Measurements from ENCODE around the gene KCND1. TPM values are rescaled to one million over a fixed set of nuclear protein-coding genes. Genes with fewer than 3 reads are reported as not detected.

KCND1 gene
- total and polyA plus RNA-seq, 9 donors: 0.66 to 1.7 (median 0.99) TPM

- H3K9me3 ChIP-seq (replicated peaks; ENCODE audit: control insufficient read depth, low read depth, low read length): no peaks in the 10 kb centered on the region
- H3K36me3 ChIP-seq (ENCODE audit: control insufficient read depth, insufficient read depth, low read length): peaks cover 18% of the 10 kb centered on the region
- 84% methylated on average over 4 of the region's 5 CpGs for WGBS (ENCODE audit: insufficient coverage)
- peaks cover 8% of the 10 kb centered on the region for H3K27me3 ChIP-seq (ENCODE audit: control insufficient read depth, insufficient read depth, low read length)
- H3K4me1 ChIP-seq (ENCODE audit: control insufficient read depth, insufficient read depth, low read length): peaks cover 12% of the 10 kb centered on the region
- H3K27ac ChIP-seq (ENCODE audit: low read length): no peak overlapping the region
- DNase-seq: no peak
- H3K4me3 ChIP-seq (ENCODE audit: low read length): no peak overlapping the region
These were observed 3.9 kb upstream of the KCND1 start for GRCh38 chrX:48975541-48975940.

- Histone ChIP-seq H3K36me3 (ENCODE audit: control insufficient read depth, insufficient read depth, low read length) (peaks cover 18% of the 10 kb centered on the region), H3K27ac (ENCODE audit: low read length) (no peak overlapping the region), H3K4me1 (ENCODE audit: control insufficient read depth, insufficient read depth, low read length) (peaks cover 12% of the 10 kb centered on the region), H3K9me3 (replicated peaks; ENCODE audit: control insufficient read depth, low read depth, low read length) (no peaks in the 10 kb centered on the region), H3K27me3 (ENCODE audit: control insufficient read depth, insufficient read depth, low read length) (peaks cover 8% of the 10 kb centered on the region), H3K4me3 (ENCODE audit: low read length) (no peak overlapping the region)
- 83% methylated on average over 6 of the region's 7 CpGs for WGBS (ENCODE audit: insufficient coverage)
- no peak for DNase-seq
These were observed 3.4 kb upstream of the KCND1 start for GRCh38 chrX:48975041-48975440.

- Histone ChIP-seq H3K27ac (ENCODE audit: low read length) (no peak overlapping the region), H3K27me3 (ENCODE audit: control insufficient read depth, insufficient read depth, low read length) (peaks cover 8% of the 10 kb centered on the region), H3K9me3 (replicated peaks; ENCODE audit: control insufficient read depth, low read depth, low read length) (no peaks in the 10 kb centered on the region), H3K4me3 (ENCODE audit: low read length) (no peak overlapping the region), H3K4me1 (ENCODE audit: control insufficient read depth, insufficient read depth, low read length) (peaks cover 12% of the 10 kb centered on the region), H3K36me3 (ENCODE audit: control insufficient read depth, insufficient read depth, low read length) (peaks cover 15% of the 10 kb centered on the region)
- WGBS (ENCODE audit: insufficient coverage): 71% methylated on average over 2 of the region's 2 CpGs
- DNase-seq: no peak
These were observed 2.9 kb upstream of the KCND1 start for GRCh38 chrX:48974574-48974973.

- DNase-seq: no peak
- Histone ChIP-seq H3K9me3 (replicated peaks; ENCODE audit: control insufficient read depth, low read depth, low read length) (no peaks in the 10 kb centered on the region), H3K27me3 (ENCODE audit: control insufficient read depth, insufficient read depth, low read length) (peaks cover 8% of the 10 kb centered on the region), H3K27ac (ENCODE audit: low read length) (no peak overlapping the region), H3K36me3 (ENCODE audit: control insufficient read depth, insufficient read depth, low read length) (peaks cover 15% of the 10 kb centered on the region), H3K4me1 (ENCODE audit: control insufficient read depth, insufficient read depth, low read length) (peaks cover 12% of the 10 kb centered on the region), H3K4me3 (ENCODE audit: low read length) (no peak overlapping the region)
- WGBS (ENCODE audit: insufficient coverage): 52% methylated on average over 2 of the region's 3 CpGs
These were observed 2.4 kb upstream of the KCND1 start for GRCh38 chrX:48974033-48974432.

GRCh38 chrX:48972220-48973164 is 848 bp upstream of the KCND1 start:
- peaks cover 8% of the 10 kb centered on the region for H3K27me3 ChIP-seq (ENCODE audit: control insufficient read depth, insufficient read depth, low read length)
- H3K4me3 ChIP-seq (ENCODE audit: low read length): peak overlapping the region; percentile 22
- DNase-seq: peak; percentile 34
- peaks cover 12% of the 10 kb centered on the region for H3K4me1 ChIP-seq (ENCODE audit: control insufficient read depth, insufficient read depth, low read length)
- H3K27ac ChIP-seq (ENCODE audit: low read length): no peak overlapping the region
- peaks cover 13% of the 10 kb centered on the region for H3K36me3 ChIP-seq (ENCODE audit: control insufficient read depth, insufficient read depth, low read length)
- H3K9me3 ChIP-seq (replicated peaks; ENCODE audit: control insufficient read depth, low read depth, low read length): no peaks in the 10 kb centered on the region
- 54% methylated on average over 8 of the region's 13 CpGs for WGBS (ENCODE audit: insufficient coverage)

- H3K36me3 ChIP-seq (ENCODE audit: control insufficient read depth, insufficient read depth, low read length): peaks cover 5% of the 10 kb centered on the region
- H3K9me3 ChIP-seq (replicated peaks; ENCODE audit: control insufficient read depth, low read depth, low read length): no peaks in the 10 kb centered on the region
- no peak overlapping the region for H3K27ac ChIP-seq (ENCODE audit: low read length)
- H3K4me3 ChIP-seq (ENCODE audit: low read length): no peak overlapping the region
- H3K4me1 ChIP-seq (ENCODE audit: control insufficient read depth, insufficient read depth, low read length): peaks cover 12% of the 10 kb centered on the region
- H3K27me3 ChIP-seq (ENCODE audit: control insufficient read depth, insufficient read depth, low read length): peaks cover 8% of the 10 kb centered on the region
- no peak for DNase-seq
- 91% methylated on average over 28 of the region's 28 CpGs for WGBS (ENCODE audit: insufficient coverage)
These were observed 2.2 kb downstream of the KCND1 start for GRCh38 chrX:48969471-48969870.

GRCh38 chrX:48968377-48968776 is 3.3 kb downstream of the KCND1 start:
- Histone ChIP-seq H3K27me3 (ENCODE audit: control insufficient read depth, insufficient read depth, low read length) (peaks cover 8% of the 10 kb centered on the region), H3K27ac (ENCODE audit: low read length) (no peak overlapping the region), H3K9me3 (replicated peaks; ENCODE audit: control insufficient read depth, low read depth, low read length) (no peaks in the 10 kb centered on the region), H3K4me3 (ENCODE audit: low read length) (no peak overlapping the region), H3K4me1 (ENCODE audit: control insufficient read depth, insufficient read depth, low read length) (peaks cover 12% of the 10 kb centered on the region), H3K36me3 (ENCODE audit: control insufficient read depth, insufficient read depth, low read length) (no peaks in the 10 kb centered on the region)
- no CpG with 5 or more reads among the region's 1 CpG for WGBS (ENCODE audit: insufficient coverage)
- no peak for DNase-seq

GRCh38 chrX:48966796-48967579 is 4.7 kb downstream of the KCND1 start:
- Histone ChIP-seq H3K4me3 (ENCODE audit: low read length) (no peak overlapping the region), H3K4me1 (ENCODE audit: control insufficient read depth, insufficient read depth, low read length) (peaks cover 9% of the 10 kb centered on the region), H3K9me3 (replicated peaks; ENCODE audit: control insufficient read depth, low read depth, low read length) (no peaks in the 10 kb centered on the region), H3K36me3 (ENCODE audit: control insufficient read depth, insufficient read depth, low read length) (no peaks in the 10 kb centered on the region), H3K27me3 (ENCODE audit: control insufficient read depth, insufficient read depth, low read length) (peaks cover 5% of the 10 kb centered on the region), H3K27ac (ENCODE audit: low read length) (no peak overlapping the region)
- WGBS (ENCODE audit: insufficient coverage): 76% methylated on average over 10 of the region's 15 CpGs
- no peak for DNase-seq

- Histone ChIP-seq H3K4me3 (ENCODE audit: low read length) (no peak overlapping the region), H3K4me1 (ENCODE audit: control insufficient read depth, insufficient read depth, low read length) (peaks cover 3% of the 10 kb centered on the region), H3K9me3 (replicated peaks; ENCODE audit: control insufficient read depth, low read depth, low read length) (no peaks in the 10 kb centered on the region), H3K27ac (ENCODE audit: low read length) (no peak overlapping the region), H3K36me3 (ENCODE audit: control insufficient read depth, insufficient read depth, low read length) (no peaks in the 10 kb centered on the region), H3K27me3 (ENCODE audit: control insufficient read depth, insufficient read depth, low read length) (no peaks in the 10 kb centered on the region)
- 88% methylated on average over 14 of the region's 14 CpGs for WGBS (ENCODE audit: insufficient coverage)
- no peak for DNase-seq
These were observed 5.7 kb downstream of the KCND1 start for GRCh38 chrX:48965959-48966358.

GRCh38 chrX:48961585-48962091 is 10.0 kb downstream of the KCND1 start:
- Histone ChIP-seq H3K36me3 (ENCODE audit: control insufficient read depth, insufficient read depth, low read length) (no peaks in the 10 kb centered on the region), H3K4me3 (ENCODE audit: low read length) (no peak overlapping the region), H3K9me3 (replicated peaks; ENCODE audit: control insufficient read depth, low read depth, low read length) (no peaks in the 10 kb centered on the region), H3K27me3 (ENCODE audit: control insufficient read depth, insufficient read depth, low read length) (no peaks in the 10 kb centered on the region), H3K27ac (ENCODE audit: low read length) (peak overlapping the region; percentile 20), H3K4me1 (ENCODE audit: control insufficient read depth, insufficient read depth, low read length) (peaks cover 7% of the 10 kb centered on the region)
- WGBS (ENCODE audit: insufficient coverage): 48% methylated on average over 3 of the region's 5 CpGs
- peak; percentile 33 for DNase-seq

All from muscle of leg (tissue), 11 donors.